ENCODE results near the gene NBL1.

DNA sequence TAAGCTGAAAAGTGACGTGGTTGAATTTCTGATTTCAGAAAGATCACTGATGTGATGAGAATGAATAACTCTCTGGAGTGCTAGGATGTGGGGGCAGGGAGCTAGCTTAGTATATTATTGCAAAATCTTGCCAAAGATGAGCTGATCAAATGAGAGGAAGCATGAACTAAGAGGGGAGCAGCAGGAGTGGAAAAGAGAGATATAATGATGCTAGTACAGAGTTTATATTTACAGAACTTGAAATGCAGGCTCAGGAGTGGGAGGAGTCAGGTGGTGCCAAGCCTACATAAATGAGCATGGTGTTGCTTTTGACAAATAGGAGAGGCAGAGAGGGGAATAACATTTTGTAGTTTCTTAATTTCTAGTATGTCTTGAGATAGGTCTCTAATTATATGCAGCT, 38.1 kb upstream of the NBL1 start:
- TF ChIP-seq, protein P1, sequence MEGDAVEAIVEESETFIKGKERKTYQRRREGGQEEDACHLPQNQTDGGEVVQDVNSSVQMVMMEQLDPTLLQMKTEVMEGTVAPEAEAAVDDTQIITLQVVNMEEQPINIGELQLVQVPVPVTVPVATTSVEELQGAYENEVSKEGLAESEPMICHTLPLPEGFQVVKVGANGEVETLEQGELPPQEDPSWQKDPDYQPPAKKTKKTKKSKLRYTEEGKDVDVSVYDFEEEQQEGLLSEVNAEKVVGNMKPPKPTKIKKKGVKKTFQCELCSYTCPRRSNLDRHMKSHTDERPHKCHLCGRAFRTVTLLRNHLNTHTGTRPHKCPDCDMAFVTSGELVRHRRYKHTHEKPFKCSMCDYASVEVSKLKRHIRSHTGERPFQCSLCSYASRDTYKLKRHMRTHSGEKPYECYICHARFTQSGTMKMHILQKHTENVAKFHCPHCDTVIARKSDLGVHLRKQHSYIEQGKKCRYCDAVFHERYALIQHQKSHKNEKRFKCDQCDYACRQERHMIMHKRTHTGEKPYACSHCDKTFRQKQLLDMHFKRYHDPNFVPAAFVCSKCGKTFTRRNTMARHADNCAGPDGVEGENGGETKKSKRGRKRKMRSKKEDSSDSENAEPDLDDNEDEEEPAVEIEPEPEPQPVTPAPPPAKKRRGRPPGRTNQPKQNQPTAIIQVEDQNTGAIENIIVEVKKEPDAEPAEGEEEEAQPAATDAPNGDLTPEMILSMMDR (IDR thresholded peaks at IDR 0.05): no peak
- no peak for TF ChIP-seq POLR2A (IDR thresholded peaks at IDR 0.05)
